ENCODE data around the gene KCNMA1.
A peak's percentile ranks its signal among the peaks of the same experiment; 100 is the strongest.
"Not testable (repeated sequence)": the region's sequence is repeated elsewhere in the genome, so short reads cannot be mapped to it uniquely, and the experiment has no call there.

Gene KCNMA1

GRCh38 chr10:77637532-77638320 lies at the start of gene KCNMA1:
TSS of gene KCNMA1 (minus strand) at chr10:77637808.
- DNase-seq (ENCODE audit: low read depth) = peak; percentile 77

DNA sequence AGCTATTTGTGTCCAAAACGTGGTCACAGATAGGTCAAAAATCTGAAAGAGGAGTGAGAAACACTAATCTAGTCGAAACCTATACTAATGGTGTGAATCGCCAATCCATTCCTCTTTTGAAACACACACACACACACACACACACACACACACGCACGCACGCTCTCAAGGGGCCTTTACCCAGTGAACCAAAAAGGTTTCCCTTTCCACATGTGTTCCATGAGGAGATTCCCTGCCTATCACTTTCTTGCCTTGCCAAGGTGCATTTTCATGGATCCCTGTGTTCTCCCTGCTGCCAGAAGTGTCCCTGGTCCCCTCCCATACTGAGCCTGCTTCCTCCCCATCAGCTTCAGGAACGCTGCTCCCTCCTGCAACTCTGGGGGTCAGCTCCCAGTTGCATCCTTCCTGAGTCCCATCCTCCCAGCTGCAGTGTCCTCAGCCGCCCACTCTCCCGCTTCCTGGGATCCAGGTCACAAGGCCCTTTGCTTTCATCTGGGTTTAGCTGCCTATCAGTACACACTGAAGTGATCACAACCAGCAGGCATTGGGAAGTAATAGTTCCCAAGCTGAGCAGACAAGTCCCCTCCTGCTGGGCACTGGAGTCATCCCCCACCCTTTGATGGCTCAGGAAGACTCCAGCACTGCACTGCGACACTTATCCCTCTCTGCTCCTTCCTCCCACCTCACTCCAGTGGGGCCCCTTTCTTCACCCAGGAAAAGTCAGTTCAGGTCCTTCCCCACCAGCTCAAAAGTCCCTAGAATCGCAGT lies 49.2 kb upstream of the KCNMA1 start:
- DNase-seq (ENCODE audit: low read depth) = no peak

DNA sequence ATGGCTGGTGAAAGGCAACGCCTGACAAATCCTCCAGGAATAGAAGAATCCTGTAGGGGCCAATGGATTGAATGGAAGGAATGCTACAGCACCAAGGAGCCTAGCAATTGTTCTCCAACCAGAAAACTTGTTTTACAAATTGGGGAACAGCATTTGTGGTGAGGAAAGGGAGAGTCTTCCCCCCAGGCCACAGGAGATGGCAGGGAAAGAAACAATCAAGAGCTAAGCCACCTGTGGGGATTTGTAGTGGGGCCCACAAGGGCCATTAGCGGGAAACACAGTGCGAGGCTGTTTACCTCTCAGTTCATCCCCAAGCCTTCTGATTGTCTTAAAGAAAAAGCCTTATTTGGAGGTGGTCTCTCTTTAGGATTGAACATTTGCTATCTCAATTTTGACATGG lies 48.5 kb upstream of the KCNMA1 start:
- no peak for DNase-seq (ENCODE audit: low read depth)

DNA sequence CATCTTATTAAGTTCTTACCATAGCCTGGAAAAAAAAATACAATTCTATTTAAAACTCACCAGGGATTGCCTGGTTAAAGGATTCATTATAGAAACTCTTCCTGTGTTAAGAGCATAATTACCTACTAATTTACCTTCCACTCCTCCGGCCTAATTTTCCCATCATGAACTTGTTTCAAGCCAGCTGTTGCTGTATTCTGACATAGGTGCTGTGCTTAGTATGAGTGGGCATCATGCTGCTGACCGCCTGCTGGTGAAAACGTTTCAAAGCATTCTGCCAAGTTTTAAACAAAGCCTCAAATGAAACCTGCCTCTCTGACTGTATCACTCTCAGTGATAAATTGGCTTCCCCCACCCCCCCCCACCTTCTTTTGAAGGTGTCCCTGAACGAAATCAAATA lies 47.8 kb upstream of the KCNMA1 start:
- DNase-seq (ENCODE audit: low read depth) = no peak

DNA sequence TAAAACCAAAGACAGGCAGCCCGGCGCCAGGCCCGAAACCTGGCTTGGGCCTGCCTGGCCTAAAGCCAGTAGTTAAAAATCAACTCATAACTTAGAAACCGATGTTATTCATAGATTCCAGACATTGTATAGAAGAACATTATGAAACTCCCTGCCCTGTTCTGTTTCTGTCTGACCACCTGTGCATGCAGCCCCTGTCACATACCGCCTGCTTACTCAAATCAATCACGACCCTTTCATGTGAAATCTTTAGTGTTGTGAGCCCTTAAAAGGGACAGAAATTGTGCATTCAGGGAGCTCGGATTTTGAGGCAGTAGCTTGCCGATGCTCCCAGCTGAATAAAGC lies 45.5 kb upstream of the KCNMA1 start:
- not testable (repeated sequence) for DNase-seq (ENCODE audit: low read depth)

DNA sequence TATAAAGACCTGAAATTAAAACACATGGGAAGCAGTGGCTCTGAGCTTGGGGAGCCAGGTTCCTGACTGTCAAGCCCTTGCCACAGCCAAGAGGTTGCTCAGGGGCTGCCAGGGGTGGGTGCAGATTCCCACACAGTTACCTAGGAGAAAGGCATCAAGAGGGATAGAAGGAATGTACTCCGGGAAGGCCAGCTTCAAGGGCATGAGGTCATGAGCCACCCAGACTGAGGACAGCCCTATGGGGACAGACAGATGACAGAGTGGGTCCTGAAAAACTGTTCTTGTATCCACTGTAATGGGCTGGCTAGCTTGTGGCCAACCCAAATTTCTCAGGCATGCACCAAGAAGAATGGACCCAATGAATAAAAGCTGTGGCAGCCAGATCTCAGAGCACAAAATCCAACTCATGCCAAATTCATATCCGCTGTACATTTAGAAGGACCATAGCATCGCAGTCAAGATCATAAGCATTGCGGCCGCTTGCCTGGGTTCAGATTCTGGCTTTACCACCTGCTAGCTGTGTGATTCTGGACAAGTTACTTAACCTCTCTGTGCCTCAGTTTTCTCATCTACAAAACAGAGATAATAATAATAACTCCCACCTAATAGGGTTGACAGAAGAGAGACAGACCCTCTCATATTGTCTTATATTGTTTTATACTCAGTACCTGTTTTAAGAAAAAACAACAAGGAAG lies 44.9 kb upstream of the KCNMA1 start:
- DNase-seq (ENCODE audit: low read depth) = no peak

GRCh38 chr10:77681839-77682238 lies 44.2 kb upstream of the KCNMA1 start:
- no peak for DNase-seq (ENCODE audit: low read depth)

DNA sequence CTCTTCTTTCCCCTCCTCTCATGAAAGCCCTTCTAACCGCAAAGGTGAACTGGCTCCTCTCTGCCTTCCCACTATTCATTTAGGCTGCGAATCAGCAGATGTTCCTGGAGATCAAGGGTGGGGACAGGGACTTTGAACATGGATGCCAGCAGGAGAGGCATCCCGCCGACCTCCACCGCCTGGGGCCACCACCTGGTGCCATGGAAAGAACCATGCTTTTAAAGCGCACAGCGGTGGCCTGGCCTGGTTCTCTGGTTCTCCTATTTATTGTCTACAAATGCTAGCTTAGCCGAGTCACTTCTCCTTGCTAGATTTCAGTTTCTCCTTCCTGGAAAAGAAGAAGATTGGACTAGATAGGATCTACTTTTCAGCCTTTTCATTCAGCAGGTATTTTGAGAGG lies 43.2 kb upstream of the KCNMA1 start:
- DNase-seq (ENCODE audit: low read depth) = no peak

GRCh38 chr10:77680065-77680464 lies 42.5 kb upstream of the KCNMA1 start:
- no peak for DNase-seq (ENCODE audit: low read depth)

DNA sequence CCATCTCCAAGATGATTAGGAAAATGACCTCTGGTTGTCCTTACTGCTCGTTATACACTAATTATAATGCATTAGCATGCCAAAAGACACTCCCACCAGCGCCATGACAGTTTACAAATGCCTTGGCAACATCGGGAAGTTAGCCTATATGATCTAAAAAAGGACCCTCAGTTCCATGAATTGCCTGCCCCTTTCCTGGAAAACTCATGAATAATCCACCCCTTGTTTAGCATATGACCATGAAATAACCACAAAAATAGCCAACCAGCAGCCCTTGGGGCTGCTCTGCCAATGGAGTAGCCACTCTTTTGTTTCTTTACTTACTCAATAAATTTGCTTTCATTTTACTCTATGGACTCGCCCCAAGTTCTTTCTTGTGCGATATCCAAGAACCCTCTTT lies 41.6 kb upstream of the KCNMA1 start:
- DNase-seq (ENCODE audit: low read depth) = no peak

DNA sequence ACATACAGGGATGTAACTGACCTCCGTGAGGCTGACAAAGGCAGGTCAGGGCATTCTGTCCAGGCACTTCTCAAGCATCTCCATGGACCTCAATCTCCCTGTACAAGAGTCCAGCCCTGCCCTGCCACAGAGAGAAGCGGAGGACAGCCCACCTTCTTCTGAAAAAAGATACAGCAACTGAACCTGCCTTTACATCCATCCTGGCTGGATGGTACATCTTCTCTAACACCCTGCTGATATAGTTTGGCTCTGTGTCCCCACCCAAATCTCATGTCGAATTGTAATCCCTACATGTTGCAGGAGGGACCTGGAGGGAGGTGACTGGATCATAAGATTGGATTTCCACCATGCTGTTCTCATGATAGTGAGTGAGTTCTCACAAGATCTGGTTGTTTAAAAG lies 40.5 kb upstream of the KCNMA1 start:
- DNase-seq (ENCODE audit: low read depth) = no peak

- DNase-seq (ENCODE audit: low read depth) = no peak
Measured at GRCh38 chr10:77675347-77675746, 37.7 kb upstream of the KCNMA1 start.

DNA sequence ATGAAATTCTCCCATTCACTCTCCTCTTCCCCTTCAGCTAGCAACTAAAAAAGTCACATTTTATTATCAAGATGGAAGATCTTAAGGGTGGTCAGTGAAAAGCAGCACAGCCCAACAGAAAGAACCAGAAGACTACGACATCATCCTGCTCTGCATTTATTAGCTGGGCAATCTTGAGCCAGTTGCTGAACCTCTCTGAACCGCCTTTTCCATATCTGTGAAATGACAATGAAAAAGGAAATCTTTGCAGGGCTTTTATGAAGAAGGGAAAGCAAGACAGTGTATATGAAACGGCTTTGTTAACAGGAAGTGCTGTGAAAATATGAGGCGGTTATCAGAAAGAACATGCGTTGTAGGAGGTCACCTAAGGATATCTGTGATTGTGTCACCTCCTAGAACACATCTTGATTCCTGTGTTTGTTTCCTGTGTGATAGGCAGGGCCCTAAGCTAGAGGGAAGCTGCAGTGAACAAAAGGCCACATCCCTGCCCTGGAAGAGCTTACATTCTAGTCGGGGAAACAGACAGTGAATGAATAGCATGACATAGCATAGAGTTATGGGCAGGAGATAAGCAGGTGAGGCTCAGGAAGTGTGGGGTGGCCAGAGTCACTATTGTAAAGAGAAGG lies 36.0 kb upstream of the KCNMA1 start:
- no peak for DNase-seq (ENCODE audit: low read depth)

DNA sequence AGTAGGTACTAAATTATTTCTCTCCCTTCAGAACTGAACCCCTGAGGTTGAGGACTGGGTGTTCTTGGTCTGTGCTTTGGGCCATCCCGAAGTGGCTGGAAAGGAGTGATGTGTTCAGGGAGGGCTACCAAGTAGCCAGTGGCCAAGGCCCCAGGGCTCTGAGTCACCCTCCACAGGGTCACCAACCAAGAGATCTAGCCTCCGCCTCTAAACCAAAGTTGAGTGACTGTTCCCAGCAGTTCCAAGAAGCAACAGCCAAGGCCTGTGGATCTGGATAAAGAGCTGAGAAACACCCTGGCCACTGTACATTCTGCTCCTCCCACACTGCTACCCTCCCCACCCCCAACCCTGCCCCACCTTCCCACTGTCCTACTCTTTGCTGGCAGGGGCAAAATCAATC lies 35.5 kb upstream of the KCNMA1 start:
- peak; percentile 81 for DNase-seq (ENCODE audit: low read depth)

- DNase-seq (ENCODE audit: low read depth) = no peak
Measured at GRCh38 chr10:77671594-77672252, 34.1 kb upstream of the KCNMA1 start.

DNA sequence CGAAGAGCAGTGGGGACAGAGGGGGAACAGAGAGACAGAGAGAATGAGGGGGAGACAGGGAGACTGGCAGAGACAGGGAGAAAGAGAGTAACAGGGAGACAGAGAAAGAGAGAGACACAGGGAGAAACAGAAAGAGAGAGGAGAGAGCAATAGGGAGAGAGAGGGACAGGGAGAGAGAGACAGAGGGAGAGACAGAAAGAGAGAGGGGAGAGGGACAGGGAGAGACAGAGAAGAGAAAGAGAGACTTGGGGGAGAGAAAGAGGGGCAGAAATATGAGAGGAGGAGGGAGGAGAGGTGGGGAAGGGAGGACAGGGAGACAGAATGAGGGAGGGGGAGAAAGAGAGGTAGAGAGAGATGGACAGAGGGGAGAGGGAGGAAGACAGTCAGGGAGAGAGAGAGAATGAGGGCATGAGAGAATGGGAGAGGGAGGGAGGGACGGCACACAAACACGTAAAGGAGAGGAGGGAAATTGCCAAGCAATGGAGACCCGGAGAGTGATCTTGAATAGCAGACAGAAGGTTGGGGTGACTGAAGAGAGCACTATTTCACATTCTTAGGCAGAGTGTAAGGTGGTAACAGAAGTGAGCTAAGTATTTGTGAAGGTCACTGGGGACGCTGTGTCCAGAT lies 33.3 kb upstream of the KCNMA1 start:
- no peak for DNase-seq (ENCODE audit: low read depth)

- peak; percentile 45 for DNase-seq (ENCODE audit: low read depth)
Measured at GRCh38 chr10:77669892-77670291, 32.3 kb upstream of the KCNMA1 start.

GRCh38 chr10:77667426-77668324 lies 30.1 kb upstream of the KCNMA1 start:
- no peak for DNase-seq (ENCODE audit: low read depth)

DNA sequence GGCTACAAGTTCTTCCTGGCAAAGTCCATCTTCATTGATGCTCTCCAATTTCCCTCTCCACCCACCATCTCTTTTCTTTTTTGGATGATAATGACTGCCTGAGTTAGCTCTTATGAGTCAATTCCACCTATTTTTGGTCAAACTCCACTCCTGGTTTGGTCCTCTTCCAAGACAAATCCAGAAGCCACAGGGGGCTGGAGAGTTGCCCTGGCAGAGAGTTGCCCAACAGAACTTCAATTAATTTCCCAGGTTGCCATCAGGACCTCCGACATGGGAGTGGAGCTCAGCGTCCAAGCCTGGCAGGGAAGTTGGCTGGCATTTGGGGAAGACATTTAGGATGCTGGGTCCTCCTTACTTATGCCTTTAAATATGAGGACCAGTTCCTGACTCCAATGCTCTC lies 29.2 kb upstream of the KCNMA1 start:
- DNase-seq (ENCODE audit: low read depth) = no peak

- DNase-seq (ENCODE audit: low read depth) = no peak
Measured at GRCh38 chr10:77664696-77665095, 27.1 kb upstream of the KCNMA1 start.

GRCh38 chr10:77664008-77664407 lies 26.4 kb upstream of the KCNMA1 start:
- DNase-seq (ENCODE audit: low read depth) = no peak
